HG02642 (cell line): ENCODE results near the gene CXCL1.
"Not testable (repeated sequence)": the region's sequence is repeated elsewhere in the genome, so short reads cannot be mapped to it uniquely, and the experiment has no call there.

Source experiments
- ATAC-seq: cut with Tn5 transposase; IDR thresholded peaks from one replicate; pipeline ENCODE4 v1.9.1; 2021; ENCODE audit warnings: mild to moderate bottlenecking; ENCODE audit not compliant: unreplicated experiment, poor library complexity

The CXCL1 gene

GRCh38 chr4:73871511-73872310 is 2.5 kb downstream of the CXCL1 start:
- ATAC-seq = no peak

- ATAC-seq = no peak
Observed at GRCh38 chr4:73872316-73873108, 3.3 kb downstream of the CXCL1 start.

GRCh38 chr4:73874386-73874785 is 5.2 kb downstream of the CXCL1 start:
- no peak for ATAC-seq

GRCh38 chr4:73875401-73875800 is 6.2 kb downstream of the CXCL1 start:
- no peak for ATAC-seq

- ATAC-seq = no peak
Observed at GRCh38 chr4:73883306-73883705, 14.1 kb downstream of the CXCL1 start.

- ATAC-seq = no peak
Observed at GRCh38 chr4:73885574-73886267, 16.5 kb downstream of the CXCL1 start.

- no peak for ATAC-seq
Observed at GRCh38 chr4:73891326-73891725, 22.1 kb downstream of the CXCL1 start.

GRCh38 chr4:73891739-73892405 is 22.7 kb downstream of the CXCL1 start:
- ATAC-seq = no peak

- ATAC-seq = no peak
Observed at GRCh38 chr4:73892966-73893365, 23.8 kb downstream of the CXCL1 start.

GRCh38 chr4:73894001-73894400 is 24.8 kb downstream of the CXCL1 start:
- no peak for ATAC-seq

GRCh38 chr4:73895201-73896175 is 26.3 kb downstream of the CXCL1 start:
- ATAC-seq = no peak

- ATAC-seq = no peak
Observed at GRCh38 chr4:73896416-73896815, 27.2 kb downstream of the CXCL1 start.

- no peak for ATAC-seq
Observed at GRCh38 chr4:73897380-73898136, 28.4 kb downstream of the CXCL1 start.

GRCh38 chr4:73899338-73899737 is 30.1 kb downstream of the CXCL1 start:
- ATAC-seq = not testable (repeated sequence)

GRCh38 chr4:73901031-73901430 is 31.8 kb downstream of the CXCL1 start:
- no peak for ATAC-seq

- ATAC-seq = no peak
Observed at GRCh38 chr4:73902038-73902637, 32.9 kb downstream of the CXCL1 start.

GRCh38 chr4:73902817-73903547 is 33.8 kb downstream of the CXCL1 start:
- ATAC-seq = no peak

- no peak for ATAC-seq
Observed at GRCh38 chr4:73904491-73904890, 35.3 kb downstream of the CXCL1 start.
